ENCODE results near the gene PCYOX1L. TPM values are rescaled to one million over a fixed set of nuclear protein-coding genes. Genes with fewer than 3 reads are reported as not detected.

The PCYOX1L gene
- total RNA-seq, 1 donor from 2014 or later = 6.6 TPM

DNA sequence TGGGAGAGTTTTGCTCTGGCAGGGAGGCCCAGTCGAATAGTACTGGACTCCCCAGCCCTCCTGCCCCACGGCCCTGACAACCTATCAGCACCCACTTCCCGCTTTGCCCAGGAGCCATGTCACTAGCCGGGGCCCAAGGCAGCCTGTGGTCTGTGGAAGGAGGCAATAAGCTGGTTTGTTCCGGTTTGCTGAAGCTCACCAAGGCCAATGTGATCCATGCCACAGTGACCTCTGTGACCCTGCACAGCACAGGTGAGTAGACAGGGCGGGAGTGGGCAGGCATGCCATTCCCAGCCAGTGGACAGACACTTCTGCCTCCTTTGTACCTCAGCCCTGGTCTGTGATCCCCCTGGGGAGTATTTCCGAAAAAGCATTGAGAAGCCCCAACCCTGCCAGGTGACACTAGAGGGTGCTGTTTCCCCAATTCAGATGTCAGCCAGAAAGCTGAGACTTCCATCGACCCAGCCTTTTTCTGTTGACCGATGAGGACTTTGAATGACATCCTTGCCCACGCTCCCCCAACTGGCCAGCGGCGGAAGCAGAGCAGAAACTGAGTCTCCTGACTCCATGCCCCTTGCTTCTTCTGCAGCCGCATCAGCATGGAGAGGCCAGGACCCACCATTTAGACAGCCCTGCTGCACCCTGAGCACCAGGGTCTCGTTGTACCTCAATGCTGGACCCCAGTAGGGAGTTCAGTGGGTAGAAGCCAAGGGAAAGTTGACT, 9.6 kb downstream of the PCYOX1L start:
- no peak overlapping the region for H3K4me3 ChIP-seq
- DNase-seq (no peak), ATAC-seq (peak; percentile 70)
- TF ChIP-seq CTCF (IDR thresholded peaks at IDR 0.05) = peak; percentile 82
- intact Hi-C loops (cut with DNase I) = no loop called here
- H3K36me3 ChIP-seq = no peaks in the 10 kb centered on the region
- H3K27me3 ChIP-seq = no peaks in the 10 kb centered on the region
- H3K4me1 ChIP-seq = no peaks in the 10 kb centered on the region
- H3K9me3 ChIP-seq = no peaks in the 10 kb centered on the region
- H3K27ac ChIP-seq = no peak overlapping the region

DNA sequence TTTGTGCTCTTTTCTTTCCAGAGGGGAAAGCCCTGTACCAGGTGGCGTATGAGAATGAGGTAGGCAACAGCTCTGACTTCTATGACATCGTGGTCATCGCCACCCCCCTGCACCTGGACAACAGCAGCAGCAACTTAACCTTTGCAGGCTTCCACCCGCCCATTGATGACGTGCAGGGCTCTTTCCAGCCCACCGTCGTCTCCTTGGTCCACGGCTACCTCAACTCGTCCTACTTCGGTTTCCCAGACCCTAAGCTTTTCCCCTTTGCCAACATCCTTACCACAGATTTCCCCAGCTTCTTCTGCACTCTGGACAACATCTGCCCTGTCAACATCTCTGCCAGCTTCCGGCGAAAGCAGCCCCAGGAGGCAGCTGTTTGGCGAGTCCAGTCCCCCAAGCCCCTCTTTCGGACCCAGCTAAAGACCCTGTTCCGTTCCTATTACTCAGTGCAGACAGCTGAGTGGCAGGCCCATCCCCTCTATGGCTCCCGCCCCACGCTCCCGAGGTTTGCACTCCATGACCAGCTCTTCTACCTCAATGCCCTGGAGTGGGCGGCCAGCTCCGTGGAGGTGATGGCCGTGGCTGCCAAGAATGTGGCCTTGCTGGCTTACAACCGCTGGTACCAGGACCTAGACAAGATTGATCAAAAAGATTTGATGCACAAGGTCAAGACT, 10.3 kb downstream of the PCYOX1L start:
- Histone ChIP-seq H3K27me3 (no peaks in the 10 kb centered on the region), H3K36me3 (no peaks in the 10 kb centered on the region), H3K27ac (no peak overlapping the region), H3K4me3 (no peak overlapping the region), H3K9me3 (no peaks in the 10 kb centered on the region), H3K4me1 (no peaks in the 10 kb centered on the region)
- intact Hi-C loops (cut with DNase I) = no loop called here
- ATAC-seq = no peak
- TF ChIP-seq CTCF (IDR thresholded peaks at IDR 0.05) = no peak
- no peak for DNase-seq

DNA sequence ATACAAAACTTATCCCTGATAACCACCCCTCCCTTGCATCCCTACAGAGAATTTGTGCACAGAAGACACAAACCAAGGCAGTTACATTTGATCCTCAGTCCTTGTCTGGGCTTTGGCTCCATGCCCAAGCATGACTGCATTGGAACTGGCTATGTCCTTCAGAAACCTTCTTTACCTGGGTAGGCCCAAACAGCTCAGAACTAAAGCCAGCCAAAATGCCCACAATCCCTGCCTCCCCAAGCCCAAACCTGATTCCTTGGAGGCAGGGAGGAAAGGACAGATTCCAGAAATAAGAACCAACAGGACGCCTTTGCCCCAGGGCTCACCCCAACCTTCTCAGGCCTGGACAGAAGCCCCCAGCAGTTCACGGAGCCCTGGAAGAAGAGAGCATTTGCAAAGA, 13.0 kb downstream of the PCYOX1L start:
- H3K36me3 ChIP-seq = no peaks in the 10 kb centered on the region
- TF ChIP-seq CTCF (IDR thresholded peaks at IDR 0.05) = no peak
- H3K4me1 ChIP-seq = no peaks in the 10 kb centered on the region
- DNase-seq (no peak), ATAC-seq (no peak)
- intact Hi-C loops (cut with DNase I) = loop anchor here (5.0 to 10.0 kb wide), 2 partner anchors 54 to 106 kb away; no protein-coding TSS in a partner anchor
- H3K27me3 ChIP-seq = no peaks in the 10 kb centered on the region
- H3K9me3 ChIP-seq = no peaks in the 10 kb centered on the region
- no peak overlapping the region for H3K4me3 ChIP-seq
- no peak overlapping the region for H3K27ac ChIP-seq

GRCh38 chr5:149371296-149371962, 13.6 kb downstream of the PCYOX1L start:
- intact Hi-C loops (cut with DNase I) = loop anchor here (5.0 to 10.0 kb wide), 2 partner anchors 54 to 107 kb away; no protein-coding TSS in a partner anchor
- H3K36me3 ChIP-seq = no peaks in the 10 kb centered on the region
- peak; percentile 79 for TF ChIP-seq CTCF (IDR thresholded peaks at IDR 0.05)
- no peak overlapping the region for H3K27ac ChIP-seq
- no peaks in the 10 kb centered on the region for H3K9me3 ChIP-seq
- DNase-seq (peak; percentile 79), ATAC-seq (peak; percentile 90)
- H3K4me3 ChIP-seq = no peak overlapping the region
- H3K4me1 ChIP-seq = no peaks in the 10 kb centered on the region
- no peaks in the 10 kb centered on the region for H3K27me3 ChIP-seq

- H3K27me3 ChIP-seq = no peaks in the 10 kb centered on the region
- H3K4me3 ChIP-seq = no peak overlapping the region
- no peaks in the 10 kb centered on the region for H3K4me1 ChIP-seq
- DNase-seq (no peak), ATAC-seq (no peak)
- TF ChIP-seq CTCF (IDR thresholded peaks at IDR 0.05) = no peak
- no peaks in the 10 kb centered on the region for H3K36me3 ChIP-seq
- intact Hi-C loops (cut with DNase I) = loop anchor here (5.0 to 10.0 kb wide), 2 partner anchors 55 to 107 kb away; no protein-coding TSS in a partner anchor
- no peak overlapping the region for H3K27ac ChIP-seq
- H3K9me3 ChIP-seq = no peaks in the 10 kb centered on the region
Observed at GRCh38 chr5:149372076-149372795, 14.4 kb downstream of the PCYOX1L start.

Data from upper lobe of right lung (tissue), 1 donor.